Pancreas (tissue), 10 donors: ENCODE data around the gene SPRYD7. TPM values are rescaled to one million over a fixed set of nuclear protein-coding genes. Genes with fewer than 3 reads are reported as not detected.

Experiments
- ATAC-seq, 4 donors: fragments of 200-7000 bp; cut with Tn5 transposase; one replicate each; pipeline versions ENCODE4 v1.8.0 to v1.9.1; 2020; ENCODE audit warnings: mild to moderate bottlenecking in 4 of 4, moderate library complexity in 4 of 4
- DNase-seq, 6 donors: peaks; one replicate each; pipeline ENCODE4 v3.0.0-alpha.2; 2020
- FAIRE-seq: peaks from 2 replicates; lab custom pipeline; 2012; peaks lifted over from hg19 to GRCh38; lab: Jason Lieb, UNC
- H3K27ac ChIP-seq, 4 donors: fragments of 200-600 bp; sonication (generic); 1 replicate in 3 of 4; 2 replicates in 1 of 4; pipeline versions ENCODE4 v1.5.0 to v1.8.0; 2020
- H3K27me3 ChIP-seq, 4 donors: fragments of 200-600 bp; one replicate each; pipeline ENCODE4 v1.8.0; 2021
- H3K36me3 ChIP-seq, 3 donors: fragments of 200-600 bp; sonication (generic) in 1 of 3; one replicate each; pipeline versions ENCODE4 v1.5.0 to v1.8.0; 2020 to 2021
- H3K4me1 ChIP-seq, 3 donors: fragments of 200-600 bp; one replicate each; pipeline ENCODE4 v1.8.0; 2021
- H3K4me3 ChIP-seq, 4 donors: fragments of 200-600 bp; sonication (generic) in 2 of 4; one replicate each; pipeline versions ENCODE4 v1.5.0 to v1.8.0; 2020 to 2021
- H3K9me3 ChIP-seq, 4 donors: fragments of 200-600 bp; one replicate each; pipeline ENCODE4 v1.8.0; 2021
- CTCF ChIP-seq, 4 donors: fragments of 200-600 bp; sonication (generic) in 3 of 4; IDR thresholded peaks; one replicate each; pipeline versions ENCODE4 v1.5.0 to v1.8.0; 2021; ENCODE audit warnings: antibody characterized with exemption in 4 of 4
- WGBS, 2 donors: extraction: QIAGEN DNeasy Blood & Tissue Kit; methylation state at CpG; one replicate each; pipeline ENCODE4 v1.1.7; 2013; 5-methylcytosine and 5-hydroxymethylcytosine counted together
- intact Hi-C, 3 donors: fragments of 100-400 bp; cut with DNase I; formaldehyde crosslinking; loops; one replicate each; pipeline versions ENCODE4 v1.11.1 to v1.14.2; 2022
- polyA plus RNA-seq, 2 donors: library from polyadenylated mRNA; stranded (reverse); fragments of 200-250 nt; gene quantifications; one replicate each; pipeline ENCODE4 v1.2.3, GENCODE V29; 2013
- total RNA-seq, 6 donors: library from RNA; stranded (reverse); fragmentation: NEBNext Ultra II Directional in 4 of 6; extraction: Animal tissue kit (Norgen Biotek cat#: 25700) in 4 of 6; gene quantifications; one replicate each; pipeline versions ENCODE4 v1.2.1 to v1.2.4, GENCODE V29; 2021 to 2023
- donor health status: healthy with polysubstance abuse.
- donor health status: DM: no; HTN: no; CAD: no; lungs with moderate emphysema.
- donor health status: DM: no; HTN: no; CAD: no.
- donor health status: control.
- donor health status: control.
- donor health status: Bipolar disorder and iron deficiency.
- donor health status: DM: yes; HTN: yes; CAD: no.
- donor health status: DM: no; HTN: no; CAD: no.
- donor health status: DM: no; HTN: no; CAD: no.
- donor health status: DM: yes; HTN: yes; CAD: no.

The SPRYD7 gene
- total and polyA plus RNA-seq, 8 donors = 2.0 to 6.3 (median 3.0) TPM

GRCh38 chr13:49935171-49936074 is 717 bp downstream of the SPRYD7 start:
- intact Hi-C loops = no loop called here
- H3K4me3 ChIP-seq = peak overlapping the region; percentile 59 to 96 (median 80)
- no peaks in the 10 kb centered on the region for H3K27me3 ChIP-seq
- TF ChIP-seq CTCF (IDR thresholded peaks at IDR 0.05) = no peak
- FAIRE-seq = no peak
- H3K4me1 ChIP-seq = peaks cover 4 to 42% (median 27%) of the 10 kb centered on the region in 3 donors
- DNase-seq = no peak
- no peaks in the 10 kb centered on the region for H3K36me3 ChIP-seq
- H3K9me3 ChIP-seq = no peaks in the 10 kb centered on the region
- WGBS, 2 donors = 2% methylated on average over 31 to 32 of the region's 32 CpGs
- peak; percentile 5 to 21 (median 12) for ATAC-seq
- peak overlapping the region; percentile 62 to 86 (median 82) for H3K27ac ChIP-seq

GRCh38 chr13:49933511-49933910 is 2.6 kb downstream of the SPRYD7 start:
- peaks cover 1 to 30% (median 11%) of the 10 kb centered on the region in 3 donors for H3K4me1 ChIP-seq
- no peak for DNase-seq
- no peak overlapping the region for H3K27ac ChIP-seq
- ATAC-seq = no peak
- H3K4me3 ChIP-seq = no peak overlapping the region
- FAIRE-seq = no peak
- no peaks in the 10 kb centered on the region for H3K27me3 ChIP-seq
- H3K36me3 ChIP-seq = no peaks in the 10 kb centered on the region
- 96% methylated on average over 7 of the region's 7 CpGs for WGBS, 2 donors
- TF ChIP-seq CTCF (IDR thresholded peaks at IDR 0.05) = no peak
- H3K9me3 ChIP-seq = no peaks in the 10 kb centered on the region
- intact Hi-C loops = no loop called here

- FAIRE-seq (no peak), ATAC-seq (no peak), DNase-seq (no peak)
- WGBS, 2 donors = 15 to 21% methylated on average over 1 of the region's 1 CpG
- Histone ChIP-seq H3K4me3 (no peak overlapping the region), H3K27ac (no peak overlapping the region), H3K4me1 (peaks cover 0 to 30% (median 5%) of the 10 kb centered on the region in 3 donors), H3K9me3 (no peaks in the 10 kb centered on the region), H3K27me3 (no peaks in the 10 kb centered on the region), H3K36me3 (no peaks in the 10 kb centered on the region)
- no peak for TF ChIP-seq CTCF (IDR thresholded peaks at IDR 0.05)
- intact Hi-C loops = no loop called here
These were observed 3.3 kb downstream of the SPRYD7 start for GRCh38 chr13:49932868-49933267.

GRCh38 chr13:49932066-49932465 is 4.1 kb downstream of the SPRYD7 start:
- H3K27me3 ChIP-seq = no peaks in the 10 kb centered on the region
- peaks cover 0 to 25% (median 0%) of the 10 kb centered on the region in 3 donors for H3K4me1 ChIP-seq
- H3K9me3 ChIP-seq = no peaks in the 10 kb centered on the region
- no peak for TF ChIP-seq CTCF (IDR thresholded peaks at IDR 0.05)
- H3K36me3 ChIP-seq = no peaks in the 10 kb centered on the region
- intact Hi-C loops = no loop called here
- no peak for ATAC-seq
- H3K4me3 ChIP-seq = no peak overlapping the region
- 79 to 86% methylated on average over 2 of the region's 2 CpGs for WGBS, 2 donors
- no peak overlapping the region for H3K27ac ChIP-seq
- no peak for DNase-seq
- FAIRE-seq = no peak

- Histone ChIP-seq H3K4me1 (peaks cover 0 to under 1% (median 0%) of the 10 kb centered on the region in 3 donors), H3K4me3 (no peak overlapping the region), H3K36me3 (peaks cover 0 to 15% (median 4%) of the 10 kb centered on the region in 3 donors), H3K9me3 (no peaks in the 10 kb centered on the region), H3K27me3 (no peaks in the 10 kb centered on the region), H3K27ac (no peak overlapping the region)
- no peak for DNase-seq
- no peak for ATAC-seq
- no peak for TF ChIP-seq CTCF (IDR thresholded peaks at IDR 0.05)
- FAIRE-seq = no peak
- intact Hi-C loops = no loop called here
- 84 to 90% methylated on average over 3 of the region's 3 CpGs for WGBS, 2 donors
These were observed 8.4 kb downstream of the SPRYD7 start for GRCh38 chr13:49927755-49928154.
